ENCODE data around the gene SLC13A3.

- TF ChIP-seq CTCF (IDR thresholded peaks at IDR 0.05) (no peak), POLR2A (IDR thresholded peaks at IDR 0.05) (no peak), POLR2AphosphoS5 (IDR thresholded peaks at IDR 0.05) (no peak)
Observed at GRCh38 chr20:46550461-46550860, 100.8 kb downstream of the SLC13A3 start, which contains the start of gene OCSTAMP.

All from gastroesophageal sphincter (tissue), 3 donors.